Endothelial cell of umbilical vein (primary cell): ENCODE data around the gene LCN12. TPM values are rescaled to one million over a fixed set of nuclear protein-coding genes. Genes with fewer than 3 reads are reported as not detected.

Experiments
- BruUV-seq: library from RNA; stranded (reverse); fragments of 400-500 nt; replicated peaks from 2 replicates; lab custom pipeline; 2021; lab: Mats Ljungman, UMichigan
- CTCF ChIA-PET: fragments of 300-600, 350-600 bp; sonication (Branson Sonifier 250); formaldehyde crosslinking; loops from one replicate; lab custom pipeline; 2021; ENCODE audit warnings: antibody characterized with exemption, inconsistent platforms; lab: Charles Lee
- POLR2A ChIA-PET: fragments of 300-600, 350-600 bp; sonication (Branson Sonifier 250); formaldehyde crosslinking; loops from one replicate; lab custom pipeline; 2021; ENCODE audit warnings: antibody characterized with exemption, inconsistent platforms; lab: Charles Lee
- DNase-seq: peaks from one replicate; pipeline ENCODE4 v3.0.0-alpha.2; 2011; ENCODE audit warnings: low read depth, low spot score
- FAIRE-seq: peaks from 2 replicates; lab custom pipeline; 2011; peaks lifted over from hg19 to GRCh38; lab: Jason Lieb, UNC
- H2AFZ ChIP-seq: 2 replicates; pipeline ENCODE4 v1.6.0; 2012; ENCODE audit warnings: low read depth, low read length, control low read depth, inconsistent platforms
- H3K27ac ChIP-seq: 2 replicates; pipeline ENCODE4 v1.5.1; 2011; ENCODE audit warnings: low read depth, mild to moderate bottlenecking, control low read depth, low read length, moderate library complexity; ENCODE audit not compliant: insufficient read depth
- H3K27me3 ChIP-seq, 2 experiments: 2 replicates each; pipeline versions ENCODE4 v1.6.0 to v1.6.1; 2011; ENCODE audit warnings: low read length in 2 of 2, mixed read lengths in 1 of 2; ENCODE audit not compliant: control insufficient read depth in 2 of 2, insufficient read depth in 2 of 2
- H3K36me3 ChIP-seq, 2 experiments: 2 replicates in 1 of 2; 3 replicates in 1 of 2; pipeline ENCODE4 v1.5.1; 2011; ENCODE audit warnings: low read length in 2 of 2, mild to moderate bottlenecking in 1 of 2, moderate library complexity in 1 of 2; ENCODE audit not compliant: control insufficient read depth in 2 of 2, insufficient read depth in 2 of 2; ENCODE audit errors: extremely low read depth in 1 of 2
- H3K4me1 ChIP-seq: 3 replicates; pipeline ENCODE4 v1.5.1; 2011; ENCODE audit warnings: mild to moderate bottlenecking, low read length; ENCODE audit not compliant: control insufficient read depth, insufficient read depth; ENCODE audit errors: extremely low read depth
- H3K4me2 ChIP-seq: 2 replicates; pipeline ENCODE4 v1.6.1; 2011; ENCODE audit warnings: low read length, control low read depth, mixed read lengths; ENCODE audit not compliant: insufficient read depth
- H3K4me3 ChIP-seq, 3 experiments: fragments of 200-600 bp in 1 of 3; sonication (generic), shearing (Covaris generic) in 1 of 3; replicated peaks in 1 of 3; 2 replicates each; pipeline ENCODE4 v1.5.1; 2011 to 2016; ENCODE audit warnings: control low read depth in 3 of 3, low read length in 3 of 3, mild to moderate bottlenecking in 2 of 3, inconsistent platforms in 1 of 3, low read depth in 1 of 3, moderate library complexity in 1 of 3; ENCODE audit not compliant: insufficient read depth in 1 of 3
- H3K79me2 ChIP-seq: 2 replicates; pipeline ENCODE4 v1.6.0; 2012; ENCODE audit warnings: low read length, inconsistent platforms; ENCODE audit not compliant: control insufficient read depth, insufficient read depth
- H3K9ac ChIP-seq: replicated peaks from 2 replicates; pipeline ENCODE3; 2011; ENCODE audit warnings: low read length, control low read depth; ENCODE audit not compliant: insufficient read depth; ENCODE audit errors: extremely low read depth
- H3K9me1 ChIP-seq: replicated peaks from 3 replicates; pipeline ENCODE4 v1.6.0; 2011; ENCODE audit warnings: mild to moderate bottlenecking, low read length; ENCODE audit not compliant: control insufficient read depth, insufficient read depth; ENCODE audit errors: extremely low read depth
- H3K9me3 ChIP-seq: replicated peaks from 2 replicates; pipeline ENCODE4 v1.5.1; 2012; ENCODE audit warnings: low read length, inconsistent platforms; ENCODE audit not compliant: control insufficient read depth, insufficient read depth
- H4K20me1 ChIP-seq: replicated peaks from 2 replicates; pipeline ENCODE3; 2011; ENCODE audit warnings: mild to moderate bottlenecking, low read length; ENCODE audit not compliant: control insufficient read depth, insufficient read depth; ENCODE audit errors: extremely low read depth
- CTCF ChIP-seq, 2 donors: IDR thresholded peaks; 1 replicate in 1 of 2; 2 replicates in 1 of 2; pipeline ENCODE4 v1.5.1; 2011; ENCODE audit warnings: low read length in 2 of 2, mild to moderate bottlenecking in 2 of 2, moderate library complexity in 2 of 2, control low read depth in 1 of 2, inconsistent platforms in 1 of 2, low read depth in 1 of 2; ENCODE audit not compliant: insufficient read depth in 1 of 2; ENCODE audit errors: extremely low read depth in 1 of 2
- FOS ChIP-seq: IDR thresholded peaks from 2 replicates; pipeline ENCODE4 v1.6.1; 2011; ENCODE audit warnings: mild to moderate bottlenecking, low read length, moderate library complexity, borderline replicate concordance; ENCODE audit not compliant: insufficient read depth
- GATA2 ChIP-seq: IDR thresholded peaks from 2 replicates; pipeline ENCODE4 v1.7.0; 2011; ENCODE audit warnings: low read depth, mild to moderate bottlenecking, moderate library complexity, mixed read lengths, low read length; ENCODE audit not compliant: insufficient read length, insufficient read depth
- POLR2A ChIP-seq: IDR thresholded peaks from 2 replicates; pipeline ENCODE4 v1.6.1; 2012; ENCODE audit warnings: low read depth, mild to moderate bottlenecking, control low read depth, low read length
- dilution Hi-C: fragments of 300-500 bp; cut with MboI; formaldehyde crosslinking; loops from one replicate; pipeline ENCODE4 v1.15.0; 2019; ENCODE audit warnings: low sequenced_read_pairs; ENCODE audit not compliant: extremely low pct_ligation_motif_present
- intact Hi-C: fragments of 100-400 bp; cut with micrococcal nuclease; formaldehyde crosslinking; loops from one replicate; pipeline ENCODE4 v1.10.0; 2022
- polyA plus RNA-seq, 4 experiments: library from polyadenylated mRNA; depleted of rRNA in 3 of 4; stranded (reverse) in 3 of 4; unstranded in 1 of 4; fragments of >200 nt; gene quantifications; 2 replicates each; pipeline versions ENCODE4 v1.2.1 to v1.2.3, GENCODE V29; 2011 to 2012; ENCODE audit warnings: missing spikeins in 1 of 4
- total RNA-seq: library from RNA; stranded (reverse); gene quantifications from 2 replicates; pipeline ENCODE4 v1.2.3, GENCODE V29; 2021

The LCN12 gene
- total and polyA plus RNA-seq, 2 donors (not counting 3 experiments of a cell fraction or from before 2014, with no cell fraction given), result 0.35 to 0.52 TPM

GRCh38 chr9:136949239-136949816, 2.7 kb upstream of the LCN12 start:
- Histone ChIP-seq H4K20me1 (no peaks in the 10 kb centered on the region), H3K36me3 (no peaks in the 10 kb centered on the region), H3K4me3 (peak overlapping the region; percentile 4 to 77 (median 4)), H3K27me3 (no peaks in the 10 kb centered on the region), H2AFZ (peak overlapping the region; percentile 57), H3K79me2 (no peaks in the 10 kb centered on the region), H3K27ac (no peak overlapping the region), H3K4me2 (peak overlapping the region; percentile 54), H3K9ac (peak overlapping the region; percentile 23), H3K9me3 (no peaks in the 10 kb centered on the region), H3K4me1 (peaks cover 5% of the 10 kb centered on the region), H3K9me1 (no peaks in the 10 kb centered on the region)
- dilution Hi-C loops (loop anchor here (25.0 kb wide), 1 partner anchor 137 kb away; the partner anchor contains the start of gene RABL6), intact Hi-C loops (loop anchor here (5.0 kb wide), 1 partner anchor 43 kb away; the partner anchor contains the start of gene PAXX)
- no TSS peak for BruUV-seq
- ChIA-PET CTCF (interaction anchor here (0.8 to 1.6 kb wide), 4 partner anchors 43 to 107 kb away, joined by 4 to 6 read pairs (median 4); partner anchors contain the start of genes AJM1 and PAXX), POLR2A (interaction anchor here (0.6 kb wide), 1 partner anchor 29 kb away, joined by 7 read pairs; no protein-coding TSS in a partner anchor)
- no peak for TF ChIP-seq GATA2
- TF ChIP-seq FOS, result no peak
- TF ChIP-seq POLR2A, result no peak
- TF ChIP-seq CTCF (IDR thresholded peaks at IDR 0.05; ENCODE audit: extremely low read depth in 1 of 2, insufficient read depth in 1 of 2, low read depth in 1 of 2, low read length in 2 of 2), result no peak
- no peak for DNase-seq
- FAIRE-seq, result no peak
